COLO829 (cell line): Measurements from ENCODE around the gene CMSS1.
"Not testable (repeated sequence)": the region's sequence is repeated elsewhere in the genome, so short reads cannot be mapped to it uniquely, and the experiment has no call there.

ENCODE experiments used
- DNase-seq: peaks from one replicate; pipeline ENCODE4 v3.0.0; 2012; ENCODE audit warnings: low spot score

Gene CMSS1

DNA sequence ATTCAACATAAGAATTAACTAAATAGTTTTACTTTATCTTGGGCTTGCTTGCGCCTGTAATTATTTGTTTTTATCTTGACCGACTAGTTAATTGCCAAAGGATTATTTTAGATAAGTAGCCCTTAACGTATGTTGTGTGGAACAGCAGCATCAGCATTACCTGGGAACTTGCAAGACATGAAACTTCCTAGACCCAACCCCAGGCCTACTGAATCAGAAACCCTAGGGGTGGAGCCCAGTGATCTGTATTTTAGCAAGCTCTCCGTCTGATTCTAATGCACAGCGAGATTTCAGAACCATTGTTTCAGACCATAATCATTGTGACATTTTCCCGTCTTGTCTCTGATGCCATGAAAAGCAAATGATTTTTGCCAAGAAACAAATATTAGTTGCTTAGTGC lies 265.5 kb downstream of the CMSS1 start:
- DNase-seq, result no peak

DNA sequence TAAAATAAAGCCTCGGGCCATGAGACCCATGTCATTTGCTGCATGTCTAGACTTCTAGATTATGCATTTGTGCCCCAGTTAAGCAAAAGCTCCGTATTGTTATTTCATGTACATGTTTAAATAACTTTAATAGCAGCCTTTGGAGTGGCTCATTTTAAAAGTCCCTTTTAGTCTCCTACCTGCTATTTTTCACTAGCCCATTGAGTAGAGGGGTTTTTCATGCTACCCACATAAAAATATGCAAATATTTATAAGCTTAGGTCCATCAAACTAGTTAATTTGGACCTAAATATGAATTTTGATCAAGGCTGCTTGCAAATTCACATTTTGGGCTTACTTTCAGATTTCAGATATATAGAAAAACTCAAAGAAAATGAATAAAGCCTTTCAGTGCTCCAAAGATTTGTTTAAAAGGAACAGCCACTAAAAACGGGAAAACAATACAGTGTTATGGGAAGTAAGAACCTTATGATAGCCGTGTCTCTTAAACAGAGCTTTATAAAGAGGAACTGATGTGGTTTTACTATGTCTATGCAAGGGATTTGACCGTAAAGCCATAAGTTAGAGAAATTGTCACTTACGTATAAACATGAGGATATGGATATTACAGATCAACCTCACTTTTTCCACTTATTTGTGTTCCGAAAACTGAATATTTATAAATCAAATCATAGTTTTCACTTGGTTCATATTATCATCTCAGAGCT lies 266.6 kb downstream of the CMSS1 start:
- no peak for DNase-seq

GRCh38 chr3:100086401-100086800 lies 268.7 kb downstream of the CMSS1 start:
- DNase-seq, result no peak

- DNase-seq, result no peak
These were observed 269.5 kb downstream of the CMSS1 start for GRCh38 chr3:100087198-100087597.

DNA sequence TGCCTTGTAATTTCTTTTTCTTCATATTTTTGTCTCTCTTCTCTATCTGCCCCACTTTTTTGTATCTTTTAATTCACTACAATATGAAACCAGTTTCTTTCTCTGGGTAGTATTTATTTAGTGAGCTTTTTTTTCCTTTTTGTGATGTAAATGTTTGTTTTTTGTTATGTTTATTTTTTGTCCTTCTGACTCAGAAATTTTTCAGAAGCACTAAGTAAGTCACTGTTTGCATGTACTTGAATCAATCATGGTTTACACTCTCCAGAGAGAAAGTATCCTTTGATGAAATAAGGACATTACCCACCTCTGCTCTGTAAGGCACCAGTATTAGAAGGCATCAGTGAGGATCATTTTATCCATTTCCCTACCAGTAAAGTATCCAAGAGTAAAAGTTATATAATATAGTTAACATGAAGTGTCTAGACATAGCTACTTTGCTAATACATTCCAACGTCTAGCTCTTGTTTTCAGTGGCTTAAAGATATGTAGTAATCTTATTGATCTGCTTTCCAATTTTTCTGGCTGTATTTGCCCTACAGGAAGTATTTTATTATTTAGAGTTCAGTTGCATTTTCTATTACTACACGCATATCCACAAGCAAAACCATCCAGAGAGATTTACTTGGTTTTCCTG lies 271.2 kb downstream of the CMSS1 start:
- no peak for DNase-seq

DNA sequence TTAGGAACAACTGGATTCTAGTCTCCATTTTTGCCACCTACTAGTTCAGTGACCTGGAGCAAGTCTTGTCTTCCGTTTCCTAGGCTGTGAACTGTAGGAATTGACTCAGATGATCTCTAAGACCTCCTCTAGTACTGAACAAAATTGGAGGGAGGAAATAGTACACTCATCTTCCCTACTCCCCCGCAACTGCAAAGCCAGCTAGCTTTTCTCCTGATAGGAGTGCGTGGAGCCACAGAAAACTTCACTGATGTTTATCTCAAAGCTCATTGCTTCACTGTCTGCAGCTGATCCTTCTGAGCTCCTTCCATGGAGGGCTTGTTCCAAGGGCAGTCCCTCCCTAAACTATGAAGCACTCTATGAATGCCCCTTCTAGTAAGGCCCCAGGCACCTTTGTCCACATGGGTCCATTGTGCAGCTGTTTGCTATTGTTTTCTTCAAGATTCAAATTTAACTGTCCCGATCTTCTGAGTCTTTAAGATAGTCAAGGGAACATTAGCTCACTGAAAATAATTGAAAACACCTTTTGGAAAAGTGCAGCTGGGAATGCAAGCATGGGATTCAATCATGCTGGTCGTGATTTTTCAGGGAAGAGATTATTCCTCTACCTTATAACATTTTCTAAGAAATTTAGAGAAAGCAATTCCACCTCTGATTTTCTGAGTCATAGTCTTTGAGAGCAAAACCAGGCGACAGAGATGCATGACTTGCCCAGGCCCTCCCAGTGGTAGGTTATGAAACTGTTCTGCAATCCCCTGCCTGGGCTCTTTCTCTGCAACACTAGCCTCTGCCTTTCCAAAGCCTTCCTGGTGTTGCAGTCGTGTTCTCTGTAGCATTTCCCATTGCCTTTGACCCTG lies 272.4 kb downstream of the CMSS1 start:
- no peak for DNase-seq

DNA sequence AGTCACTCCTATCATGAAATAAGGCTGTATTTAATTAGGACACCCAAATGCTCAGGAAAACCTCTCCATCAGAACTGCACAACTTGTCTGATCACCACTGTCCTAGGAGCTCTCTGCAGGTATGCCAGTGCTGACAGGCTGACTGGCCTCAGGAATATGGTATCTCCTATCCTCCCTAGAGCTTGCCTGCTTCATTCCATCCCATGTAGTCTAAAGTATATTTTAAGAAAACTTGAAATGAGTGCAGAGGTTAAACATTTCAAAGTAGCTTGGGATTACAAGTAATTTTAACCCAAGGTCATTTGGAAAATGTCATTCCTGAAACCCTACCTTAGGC lies 273.0 kb downstream of the CMSS1 start:
- DNase-seq, result no peak

GRCh38 chr3:100093831-100094230 lies 276.2 kb downstream of the CMSS1 start:
- DNase-seq, result no peak

- not testable (repeated sequence) for DNase-seq
These were observed 278.6 kb downstream of the CMSS1 start for GRCh38 chr3:100096286-100096685.

- no peak for DNase-seq
These were observed 279.2 kb downstream of the CMSS1 start for GRCh38 chr3:100096866-100097265.

GRCh38 chr3:100097919-100098783 lies 280.5 kb downstream of the CMSS1 start:
- no peak for DNase-seq

GRCh38 chr3:100098784-100099070 lies 281.1 kb downstream of the CMSS1 start:
- no peak for DNase-seq

GRCh38 chr3:100099621-100100020 lies 282.0 kb downstream of the CMSS1 start:
- DNase-seq, result no peak

DNA sequence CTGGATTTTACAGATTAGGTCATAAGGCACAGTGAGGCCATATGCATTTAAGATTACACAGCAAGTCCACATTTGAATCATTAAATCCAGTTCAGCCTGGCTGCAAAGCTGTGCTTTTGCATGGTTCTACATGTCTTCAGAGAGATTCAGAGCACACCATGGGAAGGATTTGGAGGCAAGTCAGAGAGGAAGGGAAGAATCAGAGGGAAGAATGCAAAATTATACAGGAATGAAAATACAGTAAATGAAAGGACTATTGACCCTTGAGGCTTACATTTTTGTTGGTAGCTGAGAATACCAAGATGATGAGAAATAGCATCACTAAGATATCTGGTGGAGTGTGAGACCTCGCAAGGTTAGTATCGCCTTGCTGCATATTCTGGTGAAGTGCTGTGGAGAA lies 282.8 kb downstream of the CMSS1 start:
- DNase-seq, result no peak

- no peak for DNase-seq
These were observed 285.1 kb downstream of the CMSS1 start for GRCh38 chr3:100102757-100103156.

DNA sequence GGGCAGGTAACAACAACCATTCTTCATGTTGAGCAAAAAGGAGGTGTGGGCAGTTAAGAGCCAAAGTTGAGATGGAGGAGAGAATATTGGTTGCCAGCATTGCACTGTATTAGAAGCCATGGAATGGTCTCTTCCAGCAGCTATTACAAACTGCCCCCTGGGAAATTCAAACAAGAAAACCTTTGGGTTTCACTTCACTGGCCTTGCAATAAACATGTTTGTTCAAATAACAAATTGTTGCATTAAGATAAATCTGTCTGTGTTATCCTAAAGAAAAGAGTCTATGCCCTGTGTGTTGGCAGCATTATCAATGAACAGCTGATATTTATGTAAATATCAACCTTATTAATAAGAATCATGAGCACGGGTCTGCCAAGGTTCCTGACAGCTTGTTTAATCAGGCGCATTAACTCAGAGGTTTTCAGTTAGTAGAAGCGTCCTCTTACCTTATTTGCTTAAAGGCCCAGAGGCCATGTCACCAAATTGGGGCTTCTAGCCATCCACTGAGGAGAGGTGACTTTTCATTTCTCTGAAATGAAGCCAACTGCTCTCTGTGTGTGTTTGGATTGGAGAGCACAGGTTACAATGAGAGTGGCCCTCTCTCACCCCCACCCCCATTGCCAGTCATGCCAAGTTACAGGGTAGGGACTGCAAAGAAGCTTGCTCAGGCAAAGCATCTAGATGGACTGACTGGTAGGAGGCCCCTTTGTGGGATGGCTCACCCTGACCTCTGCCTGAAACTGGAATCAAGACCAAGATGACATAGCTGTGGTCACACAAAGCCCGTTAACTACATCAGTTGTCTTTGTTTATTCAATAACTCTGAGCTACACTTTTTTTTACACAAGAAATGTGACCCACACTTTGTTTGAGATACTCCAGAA lies 286.1 kb downstream of the CMSS1 start:
- no peak for DNase-seq

GRCh38 chr3:100104442-100104798 lies 286.8 kb downstream of the CMSS1 start:
- DNase-seq, result no peak

DNA sequence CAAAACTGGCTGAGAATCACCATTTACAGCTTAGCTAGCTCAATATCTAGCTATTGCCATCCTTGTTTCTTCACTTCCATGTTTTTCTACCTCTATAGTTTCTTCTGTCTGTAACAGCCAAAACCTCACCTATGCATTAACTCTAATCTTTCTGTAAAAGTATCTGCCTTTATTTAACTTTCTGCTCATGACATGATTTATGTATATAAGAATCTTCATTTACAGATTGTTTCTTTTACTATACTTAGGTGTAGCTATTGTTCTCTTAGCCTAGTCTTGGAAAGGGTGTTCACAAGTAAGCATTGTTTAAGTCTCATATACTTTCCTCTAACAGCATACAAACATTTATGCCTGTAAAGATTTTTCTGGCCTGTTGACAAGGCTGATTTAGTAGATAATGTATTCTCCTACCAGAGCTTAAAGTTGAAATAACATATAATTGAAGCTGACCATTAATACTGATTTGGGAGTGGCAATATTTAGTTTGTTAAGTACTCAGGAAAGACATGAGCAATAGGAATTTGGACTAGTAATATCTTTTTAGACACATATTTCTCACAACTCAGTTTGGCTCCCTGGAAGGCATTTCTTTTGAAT lies 287.3 kb downstream of the CMSS1 start:
- DNase-seq, result no peak

GRCh38 chr3:100105501-100105900 lies 287.8 kb downstream of the CMSS1 start:
- DNase-seq, result no peak

GRCh38 chr3:100106094-100106493 lies 288.4 kb downstream of the CMSS1 start:
- no peak for DNase-seq

- no peak for DNase-seq
These were observed 289.0 kb downstream of the CMSS1 start for GRCh38 chr3:100106531-100107141.
